GM12878 (cell line): ENCODE results near the gene FAM53B. TPM values are rescaled to one million over a fixed set of nuclear protein-coding genes. Genes with fewer than 3 reads are reported as not detected.
A peak's percentile ranks its signal among the peaks of the same experiment; 100 is the strongest.

Source experiments
- ATAC-seq: fragments of 200-7000 bp; cut with Tn5 transposase; 3 replicates; pipeline ENCODE4 v1.9.1; 2020; ENCODE audit warnings: mild to moderate bottlenecking, moderate library complexity
- BruUV-seq: library from RNA; stranded (reverse); fragments of 400-500 nt; replicated peaks from 2 replicates; lab custom pipeline; 2021; lab: Mats Ljungman, UMichigan
- CTCF ChIA-PET: fragments of 300-600 bp; sonication (Branson Sonifier 250); formaldehyde crosslinking; extraction: SDS; loops from one replicate; lab custom pipeline; 2021; ENCODE audit warnings: inconsistent platforms; lab: Yijun Ruan, JAX
- POLR2A ChIA-PET: fragments of 350-600 bp; formaldehyde crosslinking; extraction: SDS; loops from one replicate; lab custom pipeline; 2021; ENCODE audit warnings: inconsistent platforms; lab: Charles Lee
- RAD21 ChIA-PET: fragments of 300-600 bp; sonication (Branson Sonifier 250); formaldehyde crosslinking; loops from one replicate; lab custom pipeline; 2023; ENCODE audit warnings: antibody characterized with exemption; ENCODE audit not compliant: unreplicated experiment; lab: Charles Lee
- SMC1A ChIA-PET: fragments of 300-600 bp; sonication (Branson Sonifier 250); formaldehyde crosslinking; loops from one replicate; lab custom pipeline; 2023; ENCODE audit not compliant: unreplicated experiment, uncharacterized antibody; lab: Charles Lee
- DNase-seq: peaks from one replicate; pipeline ENCODE4 v3.0.0-alpha.2; 2011; ENCODE audit warnings: low read depth, low spot score
- FAIRE-seq: peaks from 3 replicates; lab custom pipeline; 2011; peaks lifted over from hg19 to GRCh38; lab: Jason Lieb, UNC
- H2AFZ ChIP-seq: 2 replicates; pipeline ENCODE4 v1.6.0; 2011; ENCODE audit warnings: low read depth, low read length, control low read depth; ENCODE audit not compliant: control insufficient read depth
- H3K27ac ChIP-seq: 2 replicates; pipeline ENCODE4 v1.5.1; 2011; ENCODE audit warnings: control low read depth; ENCODE audit not compliant: control insufficient read depth, insufficient read depth
- H3K27me3 ChIP-seq, 2 experiments: replicated peaks in 1 of 2; 2 replicates each; pipeline versions ENCODE4 v1.6.0 to v1.6.1; 2011; ENCODE audit warnings: low read length in 1 of 2; ENCODE audit not compliant: control insufficient read depth in 2 of 2, insufficient read depth in 2 of 2
- H3K36me3 ChIP-seq, 2 experiments: 2 replicates each; pipeline ENCODE4 v1.5.1; 2011; ENCODE audit warnings: low read length in 1 of 2; ENCODE audit not compliant: control insufficient read depth in 2 of 2, insufficient read depth in 2 of 2
- H3K4me1 ChIP-seq: 2 replicates; pipeline ENCODE4 v1.6.1; 2011; ENCODE audit warnings: mild to moderate bottlenecking, low read length, moderate library complexity, mixed read lengths; ENCODE audit not compliant: control insufficient read depth, insufficient read depth
- H3K4me2 ChIP-seq: 2 replicates; pipeline ENCODE4 v1.6.0; 2011; ENCODE audit warnings: control low read depth; ENCODE audit not compliant: control insufficient read depth, insufficient read depth
- H3K4me3 ChIP-seq: fragments of 200-600 bp; sonication (generic); 2 replicates; pipeline ENCODE4 v1.5.1; 2016
- H3K79me2 ChIP-seq: 2 replicates; pipeline ENCODE4 v1.6.0; 2011; ENCODE audit warnings: low read length; ENCODE audit not compliant: control insufficient read depth, insufficient read depth
- H3K9ac ChIP-seq: 2 replicates; pipeline ENCODE4 v1.8.0; 2011; ENCODE audit warnings: low read length, control low read depth, mixed read lengths; ENCODE audit not compliant: control insufficient read depth, insufficient read depth
- H3K9me3 ChIP-seq: replicated peaks from 3 replicates; pipeline ENCODE4 v1.5.1; 2011; ENCODE audit warnings: mild to moderate bottlenecking, low read length; ENCODE audit not compliant: control insufficient read depth, insufficient read depth
- H4K20me1 ChIP-seq: 2 replicates; pipeline ENCODE4 v1.6.0; 2011; ENCODE audit not compliant: control insufficient read depth, insufficient read depth
- BCL11A ChIP-seq: IDR thresholded peaks from 2 replicates; pipeline ENCODE4 v1.6.1; 2011; ENCODE audit warnings: low read depth, low read length
- CBX3 ChIP-seq: fragments of 200-600 bp; sonication (generic); IDR thresholded peaks from 2 replicates; pipeline ENCODE4 v1.6.1; 2016; ENCODE audit warnings: low read depth, borderline replicate concordance
- CHD2 ChIP-seq: IDR thresholded peaks from 2 replicates; pipeline ENCODE4 v1.6.1; 2011; ENCODE audit warnings: low read depth, low read length, improper control_type of control experiment, borderline replicate concordance
- ESRRA ChIP-seq: IDR thresholded peaks from 2 replicates; pipeline ENCODE4 v1.6.1; 2012; ENCODE audit warnings: mild to moderate bottlenecking, low read length, improper control_type of control experiment
- EZH2 ChIP-seq: IDR thresholded peaks from 2 replicates; pipeline ENCODE4 v1.6.1; 2012; ENCODE audit warnings: low read depth, mild to moderate bottlenecking, control low read depth, inconsistent platforms, low read length, borderline replicate concordance; ENCODE audit not compliant: control insufficient read depth
- JUNB ChIP-seq: IDR thresholded peaks from 2 replicates; pipeline ENCODE4 v1.6.1; 2016; ENCODE audit warnings: antibody characterized with exemption, mild to moderate bottlenecking
- MYC ChIP-seq: IDR thresholded peaks from 2 replicates; pipeline ENCODE4 v1.6.1; 2011; ENCODE audit warnings: mild to moderate bottlenecking, low read length, moderate library complexity, inconsistent platforms; ENCODE audit not compliant: insufficient read depth, insufficient replicate concordance, insufficient read length, severe bottlenecking
- NBN ChIP-seq: fragments of 450-650 bp; IDR thresholded peaks from 2 replicates; pipeline ENCODE4 v1.6.1; 2016
- NR2C2 ChIP-seq: IDR thresholded peaks from 2 replicates; pipeline ENCODE4 v1.6.1; 2011; ENCODE audit warnings: borderline replicate concordance, low read depth; ENCODE audit not compliant: control insufficient read depth, insufficient read length
- RB1 ChIP-seq: fragments of 450-650 bp; formaldehyde crosslinking; IDR thresholded peaks from 2 replicates; pipeline ENCODE4 v1.6.1; 2017; ENCODE audit warnings: mild to moderate bottlenecking, borderline replicate concordance
- RELB ChIP-seq: fragments of 450-650 bp; IDR thresholded peaks from 2 replicates; pipeline ENCODE4 v1.6.1; 2017; ENCODE audit warnings: low read depth, mild to moderate bottlenecking, moderate library complexity
- RUNX3 ChIP-seq: IDR thresholded peaks from 2 replicates; pipeline ENCODE4 v1.6.1; 2012; ENCODE audit warnings: low read length, inconsistent platforms
- SRF ChIP-seq, 2 experiments: IDR thresholded peaks; 2 replicates each; pipeline ENCODE4 v1.6.1; 2011; ENCODE audit warnings: low read depth in 2 of 2, low read length in 2 of 2, mild to moderate bottlenecking in 1 of 2, moderate library complexity in 1 of 2
- WGBS: methylation state at CpG from one replicate; pipeline ENCODE4 v1.1.6; 2016; ENCODE audit warnings: low lambda C conversion rate; ENCODE audit not compliant: insufficient replicate concordance, insufficient coverage; ENCODE audit errors: missing lambda C conversion rate; 5-methylcytosine and 5-hydroxymethylcytosine counted together
- in situ Hi-C: fragments of 300-500 bp; cut with MboI; formaldehyde crosslinking; loops from 9 replicates; pipeline ENCODE4 v1.14.3; 2018; ENCODE audit warnings: mixed read lengths
- intact Hi-C: fragments of 100-400 bp; cut with micrococcal nuclease; formaldehyde crosslinking; loops from one replicate; pipeline ENCODE4 v1.14.2; 2022; ENCODE audit not compliant: unreplicated experiment
- polyA plus RNA-seq, 11 experiments: library from polyadenylated mRNA; depleted of rRNA in 4 of 11; unstranded in 6 of 11; stranded (reverse) in 5 of 11; fragments of >200 nt; fragmentation: Nextera tagmentation in 4 of 11; fragmentation: Illumina TruSeq in 1 of 11; extraction: Ambion mirVana in 4 of 11; extraction: Trizol in 1 of 11; gene quantifications; 1 replicate in 1 of 11; 2 replicates in 10 of 11; pipeline versions ENCODE4 v1.2.1 to v1.2.3, GENCODE V29; 2011 to 2016; ENCODE audit warnings: inconsistent platforms in 2 of 11, missing spikeins in 2 of 11, low read depth in 1 of 11
- total RNA-seq, 4 experiments: library from RNA; depleted of rRNA in 3 of 4; stranded (reverse); fragments of >200 nt in 3 of 4; fragmentation: Illumina TruSeq in 1 of 4; extraction: Trizol in 1 of 4; gene quantifications; 2 replicates each; pipeline versions ENCODE4 v1.2.1 to v1.2.3, GENCODE V29; 2013 to 2021

The FAM53B gene
- total and polyA plus RNA-seq, 10 of the 15 experiments (the other 5 are each of a cell fraction or from before 2014, with no cell fraction given) = 0.05 to 26.3 (median 8.1) TPM

- Histone ChIP-seq H4K20me1 (no peaks in the 10 kb centered on the region), H3K36me3 (no peaks in the 10 kb centered on the region), H3K9me3 (no peaks in the 10 kb centered on the region), H3K27ac (no peak overlapping the region), H3K9ac (no peak overlapping the region), H2AFZ (no peak overlapping the region), H3K4me3 (no peak overlapping the region), H3K4me1 (peaks cover 7% of the 10 kb centered on the region), H3K79me2 (no peaks in the 10 kb centered on the region), H3K4me2 (peak overlapping the region; percentile 28; the same call in 1 of the 2 replicates), H3K27me3 (no peaks in the 10 kb centered on the region)
- ChIA-PET SMC1A (interaction anchor here (0.7 kb wide), 1 partner anchor 121 kb away, joined by 3 read pairs; no protein-coding TSS in a partner anchor), RAD21 (no interaction called here), CTCF (no interaction called here), POLR2A (no interaction called here)
- no peak for DNase-seq
- FAIRE-seq = no peak
- WGBS = 70% methylated on average over 12 of the region's 12 CpGs
- TF ChIP-seq RB1 = no peak
- no peak for TF ChIP-seq CBX3
- no peak for TF ChIP-seq RUNX3
- no peak for TF ChIP-seq JUNB
- no peak for TF ChIP-seq RELB
- no peak for TF ChIP-seq MYC
- TF ChIP-seq ESRRA = no peak
- TF ChIP-seq NR2C2 = no peak
- TF ChIP-seq SRF (IDR thresholded peaks at IDR 0.05; ENCODE audit: low read depth in 2 of 2, low read length in 2 of 2) = no peak
- no peak for TF ChIP-seq BCL11A
- TF ChIP-seq NBN = no peak
- TF ChIP-seq EZH2 = no peak
- no peak for TF ChIP-seq CHD2
- BruUV-seq = no TSS peak
- intact Hi-C loops = no loop called here
- in situ Hi-C loops = no loop called here
- ATAC-seq = no peak
Observed at GRCh38 chr10:124601016-124601415, 143.2 kb downstream of the FAM53B start.
